Retina (tissue), 1 donor: ENCODE data around the gene TNNT3.
"Not testable (repeated sequence)": the region's sequence is repeated elsewhere in the genome, so short reads cannot be mapped to it uniquely, and the experiment has no call there.

ENCODE experiments used
- DNase-seq: peaks from one replicate; pipeline ENCODE4 v3.0.0-alpha.2; 2016

TNNT3 gene

GRCh38 chr11:1936072-1936780 lies 16.7 kb downstream of the TNNT3 start:
- no peak for DNase-seq

DNA sequence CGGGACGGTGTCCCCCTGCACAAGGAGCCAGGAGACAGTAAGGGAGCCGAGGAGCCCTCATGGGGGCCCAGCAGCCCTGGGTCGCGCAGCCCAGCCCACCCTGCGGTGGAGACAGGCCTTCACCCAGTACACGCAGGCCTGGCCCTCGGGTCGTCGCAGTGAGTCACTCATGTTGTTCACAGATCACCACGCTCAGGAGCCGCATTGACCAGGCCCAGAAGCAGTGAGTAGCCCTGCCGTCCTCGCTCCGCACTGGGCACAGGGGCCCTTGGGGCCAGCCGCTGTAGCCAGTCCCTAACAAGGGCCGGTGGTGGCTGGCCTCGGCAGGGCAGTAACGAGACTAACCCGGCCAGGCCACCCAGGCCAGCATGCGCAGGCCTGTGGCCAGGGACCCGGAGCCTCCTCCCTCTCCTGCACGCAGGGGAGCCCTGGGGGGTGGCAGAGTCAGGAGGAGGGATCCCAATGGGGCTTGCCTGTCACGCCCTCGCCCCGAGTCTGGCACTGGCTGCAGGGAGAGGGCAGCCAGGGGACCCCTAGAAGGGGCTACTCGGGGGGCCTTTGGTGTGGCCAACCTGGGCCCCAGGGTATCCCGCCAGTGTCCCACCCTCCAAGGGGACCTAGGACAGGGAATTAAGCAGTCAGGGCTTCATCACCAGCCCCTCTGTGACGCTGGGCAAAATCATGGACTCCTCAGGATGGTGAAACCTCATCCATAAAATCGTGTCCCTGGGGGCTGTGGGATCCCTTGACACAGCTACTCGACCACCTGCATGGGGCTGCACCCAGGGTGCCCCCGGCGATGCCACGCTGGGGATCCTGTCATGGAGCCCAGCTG lies 17.5 kb downstream of the TNNT3 start:
- no peak for DNase-seq

- DNase-seq = no peak
Measured at GRCh38 chr11:1937616-1938342, 18.3 kb downstream of the TNNT3 start.

DNA sequence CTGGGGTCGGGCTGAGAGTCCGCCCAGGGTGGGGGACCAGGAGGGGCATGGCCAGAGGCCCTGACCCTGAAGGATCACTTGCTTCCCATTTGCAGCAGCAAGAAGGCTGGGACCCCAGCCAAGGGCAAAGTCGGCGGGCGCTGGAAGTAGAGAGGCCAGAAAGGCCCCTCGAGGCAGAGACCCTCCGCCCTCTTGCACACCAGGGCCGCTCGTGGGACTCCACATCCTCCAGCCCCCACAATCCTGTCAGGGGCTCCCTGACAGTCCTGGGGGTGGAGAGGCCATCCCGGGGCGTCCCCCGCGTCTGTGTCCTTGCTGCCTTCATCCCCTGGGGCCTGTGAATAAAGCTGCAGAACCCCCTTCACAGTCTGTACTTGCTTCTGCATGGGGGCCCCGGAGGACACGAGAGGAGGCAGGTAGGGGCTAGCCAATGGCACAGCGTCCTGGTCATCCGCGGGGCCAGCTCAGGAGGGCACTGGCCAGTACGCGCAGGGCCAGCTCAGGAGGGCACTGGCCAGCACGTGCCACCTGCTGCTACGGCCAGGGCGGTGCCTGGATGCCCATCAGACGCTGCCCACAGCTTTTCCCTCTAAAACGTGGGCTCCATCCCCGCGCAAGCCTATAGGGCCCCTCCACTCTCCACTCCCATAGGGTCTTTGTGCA lies 19.0 kb downstream of the TNNT3 start:
- no peak for DNase-seq

DNA sequence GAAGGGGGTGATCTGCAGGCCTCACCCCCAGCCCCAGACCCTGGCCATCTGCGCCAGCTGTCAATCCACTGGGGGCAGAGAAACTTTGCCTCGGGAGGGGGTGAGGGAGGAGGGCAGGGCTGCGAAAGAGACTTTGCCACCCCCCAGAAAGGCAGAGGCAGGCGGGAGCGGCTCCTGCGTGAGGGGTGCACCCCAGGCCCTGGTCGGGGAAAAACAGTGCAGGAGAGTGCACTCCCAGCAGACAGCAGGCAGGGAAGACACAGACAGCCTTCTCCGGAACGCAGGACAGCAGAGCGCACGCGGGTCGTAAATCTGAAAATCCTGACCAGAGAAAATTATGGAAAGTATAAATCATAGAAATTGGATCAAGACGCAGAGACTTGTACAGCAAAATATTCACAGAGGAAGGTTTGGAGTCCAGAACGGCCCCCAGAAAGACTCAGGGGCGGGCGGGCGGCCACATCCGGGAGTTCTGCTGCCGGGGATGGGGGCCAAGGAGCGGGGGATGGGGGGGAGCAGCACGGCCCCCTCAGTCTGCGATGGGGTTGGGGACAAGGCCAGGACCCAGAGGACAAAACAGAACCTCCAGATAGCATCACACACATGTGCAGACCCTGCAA lies 19.6 kb downstream of the TNNT3 start:
- no peak for DNase-seq

- DNase-seq = not testable (repeated sequence)
Measured at GRCh38 chr11:1939788-1940187, 20.3 kb downstream of the TNNT3 start.

DNA sequence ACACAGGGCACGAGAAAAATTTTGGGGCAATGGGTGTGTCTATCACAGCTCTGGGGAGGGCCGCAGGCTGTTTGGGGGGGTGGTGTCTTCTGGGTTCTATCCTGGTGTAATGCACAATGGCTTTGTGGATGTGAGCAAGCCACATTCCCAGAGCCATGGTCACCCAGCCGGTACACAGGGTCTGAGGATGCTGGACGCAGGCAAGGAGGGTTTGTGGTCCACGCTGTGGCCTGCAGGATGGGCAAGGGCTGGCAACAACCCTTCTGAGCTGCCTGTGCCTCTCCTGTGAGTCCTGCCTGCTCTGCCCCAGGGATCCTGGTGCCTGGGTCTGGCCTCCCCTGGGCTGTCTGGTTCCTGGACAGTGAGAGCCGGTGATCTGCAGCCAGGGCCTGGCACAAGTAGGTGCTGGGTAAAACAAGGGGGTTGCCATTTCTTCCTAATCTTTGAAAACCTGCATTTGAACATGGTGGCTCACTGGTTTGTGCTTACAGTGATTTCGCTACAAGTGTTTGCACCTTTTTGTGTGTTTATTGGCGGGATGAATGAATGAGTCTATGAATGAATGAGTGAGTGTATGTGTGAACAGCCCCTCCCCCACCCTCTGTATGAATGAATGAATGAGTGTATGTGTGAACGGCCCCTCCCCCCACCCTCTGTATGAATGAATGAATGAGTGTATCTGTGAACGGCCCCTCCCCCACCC lies 23.2 kb downstream of the TNNT3 start:
- DNase-seq = no peak

- no peak for DNase-seq
Measured at GRCh38 chr11:1943576-1943975, 24.1 kb downstream of the TNNT3 start.

DNA sequence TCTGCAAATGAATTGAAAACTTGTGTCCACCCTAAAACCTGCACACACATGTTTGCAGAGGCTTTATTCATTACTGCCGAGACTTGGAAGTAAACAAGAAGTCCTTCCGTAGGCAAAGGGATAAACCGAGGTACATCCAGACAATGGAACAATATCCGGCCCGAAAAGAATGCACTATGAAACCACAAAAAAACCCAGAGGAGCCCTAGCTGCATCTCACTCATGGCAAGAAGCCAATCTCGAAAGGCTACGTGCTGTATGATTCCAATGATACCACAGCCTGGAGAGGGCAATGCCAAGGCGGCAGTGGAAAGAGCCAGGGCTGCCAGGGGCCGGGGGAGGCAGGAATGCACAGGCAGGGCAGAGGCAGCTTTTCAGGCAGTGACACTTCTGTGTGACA lies 24.5 kb downstream of the TNNT3 start:
- DNase-seq = no peak

GRCh38 chr11:1946812-1947484 lies 27.4 kb downstream of the TNNT3 start, which contains the start of gene MRPL23:
Gene MRPL23 (plus strand): TSS chr11:1947332. CDS start chr11:1947363, 31 bp downstream.
- DNase-seq = no peak

GRCh38 chr11:1947592-1948237 lies 28.2 kb downstream of the TNNT3 start:
- DNase-seq = no peak

DNA sequence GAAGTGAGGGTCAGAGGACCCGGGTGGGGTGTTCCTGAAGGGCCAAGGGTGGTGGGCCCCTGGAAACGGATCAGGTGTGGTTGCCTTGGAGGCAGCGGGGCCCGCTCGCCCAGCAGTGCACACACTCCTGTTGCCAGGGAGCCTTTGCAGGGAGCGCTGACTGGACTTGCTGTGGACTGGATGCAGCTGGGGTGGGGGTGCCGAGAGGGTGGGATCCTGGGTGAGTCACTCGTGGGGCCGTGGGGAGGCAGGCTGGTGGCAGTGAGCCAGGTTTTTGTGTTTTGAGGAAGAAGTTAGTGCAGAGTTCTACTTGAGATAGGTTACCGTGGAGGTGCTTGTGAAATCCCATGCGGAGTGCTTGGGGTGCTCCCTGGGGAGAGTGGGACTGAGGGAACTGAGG lies 28.9 kb downstream of the TNNT3 start:
- no peak for DNase-seq

DNA sequence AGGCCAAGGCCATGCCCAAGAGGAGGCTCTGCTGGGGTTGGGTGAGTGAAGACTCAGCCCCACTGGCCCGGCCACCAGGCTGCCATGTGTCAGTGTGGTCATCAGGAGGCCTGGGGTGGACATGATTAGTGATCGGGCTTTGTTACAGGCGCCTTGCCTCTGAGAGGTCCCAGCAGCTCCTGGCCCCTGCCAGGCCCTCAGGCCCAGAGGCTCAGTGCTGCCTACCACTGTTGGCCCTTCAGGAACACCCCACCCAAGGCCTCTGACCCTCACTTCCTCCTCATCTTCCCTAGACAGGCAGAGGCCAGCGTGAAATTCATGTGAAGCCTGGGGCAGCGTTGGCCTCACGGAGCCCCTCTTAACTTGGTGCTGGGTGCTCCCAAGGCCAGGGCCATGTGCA lies 29.8 kb downstream of the TNNT3 start:
- no peak for DNase-seq

DNA sequence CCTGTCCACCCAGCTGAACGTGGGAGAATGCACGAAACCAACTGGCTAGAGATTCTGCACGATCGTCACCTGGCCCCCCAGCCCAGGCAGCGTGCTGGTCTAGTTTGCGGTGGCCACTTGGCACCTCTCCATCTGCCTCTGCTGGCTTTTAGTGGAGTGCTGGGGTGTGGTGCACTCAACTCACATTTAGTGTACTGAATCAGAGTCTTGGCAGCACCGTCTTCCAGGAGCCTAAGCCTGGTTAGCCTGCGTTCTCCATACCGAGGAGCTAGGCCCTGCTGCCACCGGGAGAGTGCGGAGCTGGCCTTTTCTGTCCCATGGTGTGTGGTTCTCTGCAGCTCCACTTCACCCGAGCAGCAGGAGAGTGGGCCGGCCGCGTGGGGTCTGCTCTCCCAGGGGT lies 30.4 kb downstream of the TNNT3 start:
- DNase-seq = no peak

DNA sequence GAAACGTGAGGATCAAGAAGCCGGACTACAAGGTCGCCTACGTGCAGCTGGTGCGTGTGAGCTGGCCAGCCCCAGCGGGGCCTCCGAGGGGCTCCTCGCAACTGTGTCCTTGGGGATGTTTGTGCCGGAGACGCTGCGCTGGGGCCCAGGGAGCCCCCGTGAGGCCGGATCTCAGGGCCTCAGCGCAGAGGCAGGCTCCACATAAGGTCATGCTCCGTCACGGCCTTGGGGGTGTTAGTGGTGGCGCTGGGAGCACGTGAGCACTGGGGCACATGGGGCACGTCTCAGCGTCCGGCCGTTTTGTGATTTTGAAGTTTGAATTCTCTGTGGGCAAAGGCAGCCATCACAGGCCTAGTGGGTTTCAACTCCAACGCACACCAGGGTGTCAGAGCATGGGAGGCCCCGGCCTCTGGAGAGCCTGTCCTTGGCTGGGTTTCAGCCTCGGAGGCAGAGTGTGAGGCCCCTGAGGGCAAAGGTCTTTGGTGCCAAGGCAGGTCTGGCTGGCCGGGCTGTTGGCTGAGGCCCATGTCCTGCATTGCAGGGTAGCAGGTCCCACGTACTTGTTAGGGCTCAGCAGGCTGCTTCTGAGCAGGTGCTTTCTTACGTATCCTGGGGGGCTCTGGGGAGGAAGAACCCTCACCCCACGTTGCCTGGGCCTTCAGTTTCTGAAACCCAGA lies 33.4 kb downstream of the TNNT3 start:
- DNase-seq = no peak

- DNase-seq = no peak
Measured at GRCh38 chr11:1953489-1954266, 34.2 kb downstream of the TNNT3 start.

GRCh38 chr11:1958367-1958766 lies 38.9 kb downstream of the TNNT3 start:
- DNase-seq = no peak

DNA sequence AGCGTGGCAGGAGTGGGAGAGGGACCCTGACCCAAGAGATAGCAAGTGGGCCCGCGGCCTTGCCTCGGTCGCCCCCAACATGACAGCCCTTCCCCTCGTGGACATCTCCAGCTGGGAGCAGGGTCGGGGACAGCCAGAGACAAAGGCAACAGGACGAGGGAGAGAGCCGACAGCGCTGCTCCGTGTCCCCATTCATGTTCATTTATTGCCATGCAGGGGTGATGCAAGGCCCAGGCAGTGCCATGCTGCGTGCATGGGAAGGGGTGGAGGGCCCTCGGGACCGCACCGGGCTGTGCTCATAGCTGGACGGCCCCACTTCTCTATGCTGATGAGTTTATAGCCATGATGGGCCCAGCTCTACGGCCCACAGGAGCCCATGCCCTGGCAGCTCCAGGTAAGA lies 40.3 kb downstream of the TNNT3 start:
- DNase-seq = no peak

DNA sequence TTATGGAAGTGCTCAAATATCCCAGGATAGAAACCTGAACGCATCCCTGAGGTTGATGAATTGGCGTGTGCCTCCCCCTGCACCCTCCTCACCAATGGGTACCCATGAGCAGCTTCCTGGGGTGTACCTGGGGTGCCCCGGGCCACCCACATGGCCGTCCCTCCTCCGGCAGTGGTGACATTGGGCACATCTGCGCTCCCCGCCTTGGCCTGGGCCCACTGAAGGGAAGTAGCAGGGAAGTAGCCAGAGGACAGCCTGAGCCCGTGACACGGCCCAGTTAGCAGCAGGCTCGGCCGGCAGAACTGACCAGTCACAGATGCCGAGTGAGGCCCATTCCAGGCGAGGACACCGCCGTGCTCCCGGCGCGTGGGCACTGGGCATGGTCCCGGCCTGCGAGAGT lies 44.4 kb downstream of the TNNT3 start:
- DNase-seq = no peak
